Nephron progenitor cell (in vitro differentiated cells): ENCODE results near the gene SNORC.

ENCODE experiments used
- DNase-seq: peaks from one replicate; pipeline ENCODE4 v3.0.0; 2021
- H3K27ac Mint-ChIP-seq: 2 replicates; pipeline ENCODE4 v1.8.0; 2021; ENCODE audit warnings: mild to moderate bottlenecking, moderate library complexity, mixed read lengths
- H3K27me3 Mint-ChIP-seq: 2 replicates; pipeline ENCODE4 v1.8.0; 2021; ENCODE audit warnings: mild to moderate bottlenecking, low read depth, mixed read lengths; ENCODE audit not compliant: poor library complexity
- H3K36me3 Mint-ChIP-seq: 2 replicates; pipeline ENCODE4 v1.8.0; 2021; ENCODE audit warnings: low read depth, mixed read lengths
- H3K4me1 Mint-ChIP-seq: 2 replicates; pipeline ENCODE4 v1.8.0; 2021; ENCODE audit warnings: mixed read lengths
- H3K4me3 Mint-ChIP-seq: 2 replicates; pipeline ENCODE4 v1.8.0; 2021; ENCODE audit warnings: mild to moderate bottlenecking, moderate library complexity, mixed read lengths
- H3K9me3 Mint-ChIP-seq: 2 replicates; pipeline ENCODE4 v1.8.0; 2021; ENCODE audit warnings: mild to moderate bottlenecking, moderate library complexity, mixed read lengths
- TF ChIP-seq, protein P1 (sequence below): fragments of 200-600 bp; sonication (generic); IDR thresholded peaks from 2 replicates; pipeline ENCODE4 v1.5.0; 2021; ENCODE audit warnings: antibody characterized with exemption

The SNORC gene

GRCh38 chr2:232908695-232909094 lies 38.6 kb downstream of the SNORC start:
- no peak for DNase-seq
- TF ChIP-seq, protein P1, sequence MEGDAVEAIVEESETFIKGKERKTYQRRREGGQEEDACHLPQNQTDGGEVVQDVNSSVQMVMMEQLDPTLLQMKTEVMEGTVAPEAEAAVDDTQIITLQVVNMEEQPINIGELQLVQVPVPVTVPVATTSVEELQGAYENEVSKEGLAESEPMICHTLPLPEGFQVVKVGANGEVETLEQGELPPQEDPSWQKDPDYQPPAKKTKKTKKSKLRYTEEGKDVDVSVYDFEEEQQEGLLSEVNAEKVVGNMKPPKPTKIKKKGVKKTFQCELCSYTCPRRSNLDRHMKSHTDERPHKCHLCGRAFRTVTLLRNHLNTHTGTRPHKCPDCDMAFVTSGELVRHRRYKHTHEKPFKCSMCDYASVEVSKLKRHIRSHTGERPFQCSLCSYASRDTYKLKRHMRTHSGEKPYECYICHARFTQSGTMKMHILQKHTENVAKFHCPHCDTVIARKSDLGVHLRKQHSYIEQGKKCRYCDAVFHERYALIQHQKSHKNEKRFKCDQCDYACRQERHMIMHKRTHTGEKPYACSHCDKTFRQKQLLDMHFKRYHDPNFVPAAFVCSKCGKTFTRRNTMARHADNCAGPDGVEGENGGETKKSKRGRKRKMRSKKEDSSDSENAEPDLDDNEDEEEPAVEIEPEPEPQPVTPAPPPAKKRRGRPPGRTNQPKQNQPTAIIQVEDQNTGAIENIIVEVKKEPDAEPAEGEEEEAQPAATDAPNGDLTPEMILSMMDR = no peak
- H3K4me3 Mint-ChIP-seq = no peak overlapping the region
- H3K36me3 Mint-ChIP-seq = peaks cover 5% of the 10 kb centered on the region
- H3K9me3 Mint-ChIP-seq = peaks cover 61% of the 10 kb centered on the region
- peaks cover 21% of the 10 kb centered on the region for H3K27me3 Mint-ChIP-seq
- H3K4me1 Mint-ChIP-seq = peaks cover 7% of the 10 kb centered on the region
- H3K27ac Mint-ChIP-seq = no peak overlapping the region

GRCh38 chr2:232910376-232910775 lies 40.3 kb downstream of the SNORC start:
- H3K4me1 Mint-ChIP-seq = peaks cover 7% of the 10 kb centered on the region
- peaks cover 54% of the 10 kb centered on the region for H3K9me3 Mint-ChIP-seq
- DNase-seq = no peak
- peaks cover 5% of the 10 kb centered on the region for H3K36me3 Mint-ChIP-seq
- H3K27me3 Mint-ChIP-seq = peaks cover 23% of the 10 kb centered on the region
- TF ChIP-seq, protein P1 = no peak
- H3K4me3 Mint-ChIP-seq = no peak overlapping the region
- H3K27ac Mint-ChIP-seq = no peak overlapping the region

DNA sequence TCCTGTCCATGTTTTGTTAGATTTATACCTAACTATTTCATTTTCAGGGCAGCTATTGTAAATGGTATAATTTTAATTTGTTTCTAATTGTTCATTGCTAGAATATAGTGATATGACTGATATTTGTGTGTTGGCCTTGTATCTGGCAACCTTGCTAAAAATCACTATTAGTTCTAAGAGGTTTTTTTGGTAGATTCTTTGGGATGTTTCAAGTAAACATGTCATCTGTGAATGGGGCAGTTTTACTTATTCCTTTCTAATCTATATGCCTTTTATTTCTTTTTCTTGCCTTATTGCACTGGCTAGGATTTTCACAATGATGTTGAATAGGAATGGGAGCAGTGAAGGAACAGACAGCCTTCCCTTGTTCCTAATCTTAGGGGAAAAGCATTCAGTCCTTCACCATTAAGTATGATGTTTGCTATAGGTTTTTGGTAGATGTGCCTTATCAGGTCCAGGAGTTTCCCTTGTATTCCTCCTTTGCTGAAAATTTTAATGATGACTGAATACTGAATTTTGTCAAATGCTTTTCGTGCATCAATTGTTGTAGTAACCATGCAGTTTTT lies 41.7 kb downstream of the SNORC start:
- H3K9me3 Mint-ChIP-seq = peaks cover 53% of the 10 kb centered on the region
- no peak overlapping the region for H3K27ac Mint-ChIP-seq
- peaks cover 7% of the 10 kb centered on the region for H3K4me1 Mint-ChIP-seq
- no peak overlapping the region for H3K4me3 Mint-ChIP-seq
- peaks cover 5% of the 10 kb centered on the region for H3K36me3 Mint-ChIP-seq
- H3K27me3 Mint-ChIP-seq = peaks cover 29% of the 10 kb centered on the region
- DNase-seq = no peak
- TF ChIP-seq, protein P1 = no peak

DNA sequence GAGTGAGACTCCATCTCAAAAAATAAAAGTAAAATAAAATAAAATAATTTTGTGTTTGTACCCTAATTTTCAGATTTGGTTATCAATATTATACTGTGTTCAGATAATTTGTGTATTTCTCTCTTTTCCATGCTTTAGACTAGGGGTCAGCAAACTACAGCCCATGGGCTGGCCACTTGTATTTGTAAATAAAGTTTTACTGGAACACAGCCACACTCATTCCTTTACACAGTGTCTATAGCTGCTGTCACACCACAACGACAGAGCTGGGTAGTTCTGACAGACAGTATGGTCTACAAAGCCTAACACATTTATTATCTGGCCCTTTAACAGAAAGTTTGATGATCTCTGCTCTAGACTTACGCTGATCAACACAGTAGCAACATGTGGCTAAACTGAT lies 43.8 kb downstream of the SNORC start:
- TF ChIP-seq, protein P1 = no peak
- Mint-ChIP-seq H3K36me3 (peaks cover 5% of the 10 kb centered on the region), H3K27me3 (peaks cover 31% of the 10 kb centered on the region), H3K9me3 (peaks cover 42% of the 10 kb centered on the region), H3K4me1 (peaks cover under 1% of the 10 kb centered on the region), H3K27ac (no peak overlapping the region), H3K4me3 (no peak overlapping the region)
- no peak for DNase-seq

GRCh38 chr2:232919141-232919540 lies 49.1 kb downstream of the SNORC start:
- DNase-seq = no peak
- Mint-ChIP-seq H3K27ac (no peak overlapping the region), H3K36me3 (no peaks in the 10 kb centered on the region), H3K9me3 (no peaks in the 10 kb centered on the region), H3K27me3 (peaks cover 61% of the 10 kb centered on the region), H3K4me3 (no peak overlapping the region), H3K4me1 (peaks cover 8% of the 10 kb centered on the region)
- TF ChIP-seq, protein P1 = no peak

DNA sequence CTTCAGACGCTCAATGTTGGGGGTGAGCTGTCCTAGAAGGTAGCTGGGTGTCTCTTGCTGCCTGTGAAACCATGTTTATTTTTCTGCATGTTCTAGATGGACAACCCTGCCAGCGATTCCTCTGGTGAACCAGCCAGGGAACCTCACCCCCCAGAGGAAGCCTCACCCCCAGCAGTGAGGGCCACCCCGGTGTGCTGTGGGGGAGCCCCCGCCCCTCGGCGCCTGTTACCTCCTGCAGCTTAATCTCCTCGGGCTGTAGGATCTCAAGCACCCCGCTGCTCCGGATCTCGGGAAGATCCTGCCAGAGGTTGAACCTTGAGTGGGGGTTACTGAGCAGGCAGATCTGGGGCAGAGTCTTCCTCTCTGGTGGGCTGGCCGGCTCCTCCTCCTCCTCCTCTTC lies 50.0 kb downstream of the SNORC start:
- DNase-seq = no peak
- no peaks in the 10 kb centered on the region for H3K36me3 Mint-ChIP-seq
- no peak overlapping the region for H3K27ac Mint-ChIP-seq
- TF ChIP-seq, protein P1 = no peak
- no peak overlapping the region for H3K4me3 Mint-ChIP-seq
- peaks cover 8% of the 10 kb centered on the region for H3K4me1 Mint-ChIP-seq
- H3K9me3 Mint-ChIP-seq = peaks cover 5% of the 10 kb centered on the region
- H3K27me3 Mint-ChIP-seq = peaks cover 70% of the 10 kb centered on the region
